ENCODE results near the gene ASAH2B. TPM values are rescaled to one million over a fixed set of nuclear protein-coding genes. Genes with fewer than 3 reads are reported as not detected.

ASAH2B gene
- total RNA-seq, 4 donors from 2014 or later, result 0.37 to 4.8 (median 3.7) TPM

DNA sequence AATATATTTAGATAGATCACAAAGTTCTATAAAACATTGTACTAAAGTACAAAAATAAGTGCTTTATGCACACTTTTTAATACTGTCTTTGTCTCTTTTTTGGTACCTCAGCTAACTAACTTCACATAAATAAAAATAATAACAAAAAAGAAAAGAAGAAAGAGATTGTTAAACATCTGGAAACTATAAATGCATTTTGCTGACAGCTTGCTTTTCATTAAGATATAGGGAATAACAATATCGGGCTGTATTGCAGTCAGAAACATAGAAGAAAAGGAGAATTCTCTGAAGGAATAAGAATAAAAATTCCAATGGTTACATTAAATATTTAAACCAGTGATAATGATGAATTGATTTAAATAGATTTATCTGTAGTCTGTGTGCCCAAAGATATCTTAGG is 59.9 kb downstream of the ASAH2B start:
- TF ChIP-seq, protein P1, sequence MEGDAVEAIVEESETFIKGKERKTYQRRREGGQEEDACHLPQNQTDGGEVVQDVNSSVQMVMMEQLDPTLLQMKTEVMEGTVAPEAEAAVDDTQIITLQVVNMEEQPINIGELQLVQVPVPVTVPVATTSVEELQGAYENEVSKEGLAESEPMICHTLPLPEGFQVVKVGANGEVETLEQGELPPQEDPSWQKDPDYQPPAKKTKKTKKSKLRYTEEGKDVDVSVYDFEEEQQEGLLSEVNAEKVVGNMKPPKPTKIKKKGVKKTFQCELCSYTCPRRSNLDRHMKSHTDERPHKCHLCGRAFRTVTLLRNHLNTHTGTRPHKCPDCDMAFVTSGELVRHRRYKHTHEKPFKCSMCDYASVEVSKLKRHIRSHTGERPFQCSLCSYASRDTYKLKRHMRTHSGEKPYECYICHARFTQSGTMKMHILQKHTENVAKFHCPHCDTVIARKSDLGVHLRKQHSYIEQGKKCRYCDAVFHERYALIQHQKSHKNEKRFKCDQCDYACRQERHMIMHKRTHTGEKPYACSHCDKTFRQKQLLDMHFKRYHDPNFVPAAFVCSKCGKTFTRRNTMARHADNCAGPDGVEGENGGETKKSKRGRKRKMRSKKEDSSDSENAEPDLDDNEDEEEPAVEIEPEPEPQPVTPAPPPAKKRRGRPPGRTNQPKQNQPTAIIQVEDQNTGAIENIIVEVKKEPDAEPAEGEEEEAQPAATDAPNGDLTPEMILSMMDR (IDR thresholded peaks at IDR 0.05), result no peak
- TF ChIP-seq EP300 (IDR thresholded peaks at IDR 0.05; ENCODE audit: low read depth), result no peak
- TF ChIP-seq POLR2A (IDR thresholded peaks at IDR 0.05), result no peak
- TF ChIP-seq POLR2AphosphoS5 (IDR thresholded peaks at IDR 0.05), result no peak
- no peaks in the 10 kb centered on the region for H3K9me3 ChIP-seq
- intact Hi-C loops (cut with DNase I; ENCODE audit: low total_unique reads), result no loop called here
- H3K36me3 ChIP-seq, result no peaks in the 10 kb centered on the region
- no peak overlapping the region for H3K27ac ChIP-seq
- no peak overlapping the region for H3K4me3 ChIP-seq
- no peaks in the 10 kb centered on the region for H3K27me3 ChIP-seq
- DNase-seq, result no peak
- WGBS, 2 donors (ENCODE audit: low coverage in 1 of 2), result 93 to 94% methylated on average over 1 of the region's 1 CpG
- in situ Hi-C loops (cut with MboI; ENCODE audit: low pct_ligation_motif_present in 1 of 4, low pct_unique_long_range_greater_than_20kb in 1 of 4, low sequenced_read_pairs in 3 of 4), result no loop called here
- no peaks in the 10 kb centered on the region for H3K4me1 ChIP-seq

DNA sequence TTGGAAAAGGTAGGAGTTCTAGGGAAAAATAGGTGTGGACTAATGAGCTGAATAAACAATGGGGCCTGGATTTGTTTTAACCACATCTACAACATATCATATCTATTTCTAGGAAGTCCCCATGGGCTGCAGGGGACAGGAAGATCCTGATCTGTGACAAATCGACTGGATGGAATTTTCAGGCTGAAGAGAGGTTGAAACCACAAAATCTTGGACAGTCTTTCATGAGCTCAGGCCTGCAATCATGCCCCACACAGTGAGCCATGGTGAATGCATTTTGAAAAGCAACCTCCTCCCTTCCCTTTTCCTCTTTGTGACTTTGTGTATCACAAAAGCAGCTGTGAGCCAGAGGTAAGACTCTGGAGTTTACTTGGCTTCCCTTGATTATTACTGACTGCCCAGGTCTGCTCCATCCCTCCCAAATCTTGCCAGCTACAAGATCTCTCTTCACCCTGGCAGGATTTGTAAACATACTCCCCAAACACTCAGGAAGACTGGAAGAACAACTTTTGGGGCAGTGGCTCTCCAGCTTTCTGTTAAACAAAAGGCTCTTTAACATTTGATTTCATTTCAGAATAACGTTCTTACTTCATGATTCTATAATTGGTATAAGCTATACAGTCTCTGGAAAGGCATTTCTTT is 66.4 kb downstream of the ASAH2B start:
- no peak for TF ChIP-seq POLR2A (IDR thresholded peaks at IDR 0.05)
- TF ChIP-seq POLR2AphosphoS5 (IDR thresholded peaks at IDR 0.05), result no peak
- TF ChIP-seq, protein P1 (IDR thresholded peaks at IDR 0.05), result no peak
- TF ChIP-seq EP300 (IDR thresholded peaks at IDR 0.05; ENCODE audit: low read depth), result no peak
- no peaks in the 10 kb centered on the region for H3K27me3 ChIP-seq
- 32 to 33% methylated on average over 2 of the region's 2 CpGs for WGBS, 2 donors (ENCODE audit: low coverage in 1 of 2)

DNA sequence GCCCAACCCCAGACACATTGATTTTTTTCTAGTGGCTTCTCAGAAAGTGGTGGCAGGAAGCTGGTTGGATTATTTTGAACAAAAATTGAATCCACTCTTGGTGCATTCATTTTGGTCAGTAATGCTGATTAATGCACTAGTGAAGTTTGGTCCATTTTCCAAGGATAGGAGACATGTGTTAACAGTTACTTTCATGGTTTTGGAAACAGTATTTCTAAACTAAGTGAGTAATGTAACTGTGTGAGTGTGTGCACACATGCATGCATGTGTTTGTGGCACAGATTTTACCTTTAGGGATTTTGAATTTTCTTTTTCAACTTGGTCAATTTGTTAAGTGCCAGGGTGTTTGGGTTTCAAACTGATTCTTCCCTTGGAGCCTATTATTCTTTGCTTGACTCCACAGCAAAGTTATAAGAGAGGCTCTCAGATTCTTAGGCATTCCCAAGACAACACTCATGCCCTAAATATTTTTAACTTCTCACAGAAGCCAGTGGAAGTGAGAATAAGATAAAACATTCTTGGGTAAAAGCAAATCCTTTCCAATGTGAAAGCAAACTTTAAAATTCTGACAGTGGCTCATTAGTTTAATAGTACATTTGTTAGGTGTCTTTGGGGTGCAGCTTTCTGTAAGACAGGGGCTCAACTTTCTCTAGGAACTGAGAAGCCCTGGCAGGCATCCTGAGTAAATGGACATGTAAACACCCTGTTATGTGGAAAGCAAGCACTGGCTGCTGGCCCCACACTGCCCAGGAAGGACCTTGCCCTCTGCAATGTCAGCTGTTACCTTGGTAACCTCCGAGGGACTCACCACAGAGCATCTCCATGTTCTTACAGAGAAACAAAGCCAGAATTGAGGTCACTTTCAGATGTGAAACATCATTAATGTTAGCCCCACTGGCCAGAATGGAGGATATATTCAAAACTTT is 68.4 kb downstream of the ASAH2B start:
- no peaks in the 10 kb centered on the region for H3K27me3 ChIP-seq
- no peak overlapping the region for H3K27ac ChIP-seq
- H3K36me3 ChIP-seq, result no peaks in the 10 kb centered on the region
- DNase-seq, result no peak
- WGBS, 2 donors (ENCODE audit: low coverage in 1 of 2), result 8% methylated on average over 1 of the region's 1 CpG; no CpG with 5 or more reads in 1 of the 2 donors
- no peak overlapping the region for H3K4me3 ChIP-seq
- no peaks in the 10 kb centered on the region for H3K9me3 ChIP-seq
- TF ChIP-seq EP300 (IDR thresholded peaks at IDR 0.05; ENCODE audit: low read depth) (no peak), POLR2AphosphoS5 (IDR thresholded peaks at IDR 0.05) (no peak)
- TF ChIP-seq, protein P1 (IDR thresholded peaks at IDR 0.05), result no peak
- no peaks in the 10 kb centered on the region for H3K4me1 ChIP-seq
- in situ Hi-C loops (cut with MboI; ENCODE audit: low pct_ligation_motif_present in 1 of 4, low pct_unique_long_range_greater_than_20kb in 1 of 4, low sequenced_read_pairs in 3 of 4), result no loop called here
- intact Hi-C loops (cut with DNase I; ENCODE audit: low total_unique reads), result no loop called here

More for the DNA sequence above, 66.4 kb downstream of the ASAH2B start:
- no peak overlapping the region for H3K27ac ChIP-seq
- intact Hi-C loops (cut with DNase I; ENCODE audit: low total_unique reads), result no loop called here
- H3K36me3 ChIP-seq, result no peaks in the 10 kb centered on the region
- H3K9me3 ChIP-seq, result no peaks in the 10 kb centered on the region
- H3K4me3 ChIP-seq, result no peak overlapping the region
- in situ Hi-C loops (cut with MboI; ENCODE audit: low pct_ligation_motif_present in 1 of 4, low pct_unique_long_range_greater_than_20kb in 1 of 4, low sequenced_read_pairs in 3 of 4), result no loop called here
- no peaks in the 10 kb centered on the region for H3K4me1 ChIP-seq
- DNase-seq, result no peak

Other genes with a start within 250 kb of the ASAH2B start
- gene SGMS1, start 116.0 kb upstream of the ASAH2B start, total RNA-seq, result 10 to 100 TPM; 28.3 to 44.5 (median 41.7) TPM
- gene A1CF, start 145.7 kb downstream of the ASAH2B start, total RNA-seq, result 10 to 100 TPM; 31.0 to 90.6 (median 63.4) TPM

Data from transverse colon (tissue), 4 donors.